Sigmoid colon (tissue), 4 donors: ENCODE data around the gene ZKSCAN4.

Experiments used
- CTCF ChIP-seq, 4 experiments: fragments of 450-650 bp in 3 of 4; fragments of 200-600 bp in 1 of 4; IDR thresholded peaks; one replicate each; pipeline ENCODE4 v1.5.1; 2016 to 2019; ENCODE audit warnings: antibody characterized with exemption in 4 of 4, mild to moderate bottlenecking in 3 of 4, moderate library complexity in 2 of 4
- EP300 ChIP-seq, 4 donors: sonication (generic); formaldehyde crosslinking; IDR thresholded peaks; one replicate each; pipeline ENCODE4 v1.6.1; 2017; ENCODE audit warnings: antibody characterized with exemption in 4 of 4
- POLR2A ChIP-seq, 2 donors: fragments of 450-650 bp; IDR thresholded peaks; one replicate each; pipeline ENCODE4 v1.6.1; 2016; ENCODE audit warnings: antibody characterized with exemption in 2 of 2, mild to moderate bottlenecking in 2 of 2, moderate library complexity in 2 of 2
- POLR2AphosphoS5 ChIP-seq, 4 donors: sonication (generic); formaldehyde crosslinking; IDR thresholded peaks; one replicate each; pipeline ENCODE4 v1.6.1; 2017; ENCODE audit warnings: antibody characterized with exemption in 4 of 4

GRCh38 chr6:28206527-28206926, 45.5 kb downstream of the ZKSCAN4 start:
- TF ChIP-seq CTCF (IDR thresholded peaks at IDR 0.05) (no peak), POLR2A (IDR thresholded peaks at IDR 0.05) (no peak), EP300 (IDR thresholded peaks at IDR 0.05) (no peak), POLR2AphosphoS5 (IDR thresholded peaks at IDR 0.05) (no peak)
